Measurements from ENCODE around the gene FAM83C.

Gene FAM83C

DNA sequence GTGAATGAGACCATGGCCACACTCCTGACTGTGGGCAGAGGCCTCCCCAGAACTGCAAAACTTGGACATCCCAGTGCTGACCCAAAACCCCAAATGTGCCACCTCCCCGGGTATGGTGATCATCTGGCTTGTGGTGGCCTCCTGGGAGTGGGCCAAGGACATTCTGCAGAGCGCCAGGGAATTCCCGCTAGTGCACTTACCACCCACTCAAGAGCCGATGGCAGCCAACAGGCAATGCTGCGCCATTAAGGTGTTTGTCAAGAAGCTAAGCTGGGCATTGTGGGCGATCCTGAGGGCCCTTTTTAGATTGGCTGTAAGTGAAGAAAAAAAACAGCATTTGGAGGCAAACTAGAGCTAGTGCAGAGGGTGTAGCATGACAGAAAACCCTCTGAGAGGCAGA lies 56.3 kb downstream of the FAM83C start:
- H3K4me3 ChIP-seq (ENCODE audit: control insufficient read depth, low read depth, low read length) = no peak overlapping the region
- no peak for DNase-seq (ENCODE audit: low read depth)
- TF ChIP-seq, protein P1, sequence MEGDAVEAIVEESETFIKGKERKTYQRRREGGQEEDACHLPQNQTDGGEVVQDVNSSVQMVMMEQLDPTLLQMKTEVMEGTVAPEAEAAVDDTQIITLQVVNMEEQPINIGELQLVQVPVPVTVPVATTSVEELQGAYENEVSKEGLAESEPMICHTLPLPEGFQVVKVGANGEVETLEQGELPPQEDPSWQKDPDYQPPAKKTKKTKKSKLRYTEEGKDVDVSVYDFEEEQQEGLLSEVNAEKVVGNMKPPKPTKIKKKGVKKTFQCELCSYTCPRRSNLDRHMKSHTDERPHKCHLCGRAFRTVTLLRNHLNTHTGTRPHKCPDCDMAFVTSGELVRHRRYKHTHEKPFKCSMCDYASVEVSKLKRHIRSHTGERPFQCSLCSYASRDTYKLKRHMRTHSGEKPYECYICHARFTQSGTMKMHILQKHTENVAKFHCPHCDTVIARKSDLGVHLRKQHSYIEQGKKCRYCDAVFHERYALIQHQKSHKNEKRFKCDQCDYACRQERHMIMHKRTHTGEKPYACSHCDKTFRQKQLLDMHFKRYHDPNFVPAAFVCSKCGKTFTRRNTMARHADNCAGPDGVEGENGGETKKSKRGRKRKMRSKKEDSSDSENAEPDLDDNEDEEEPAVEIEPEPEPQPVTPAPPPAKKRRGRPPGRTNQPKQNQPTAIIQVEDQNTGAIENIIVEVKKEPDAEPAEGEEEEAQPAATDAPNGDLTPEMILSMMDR (conservative IDR thresholded peaks at IDR 0.05; ENCODE audit: control insufficient read depth, insufficient read depth, low read depth, low read length) = no peak
